Lower leg skin (tissue), 3 donors: Measurements from ENCODE around the gene AGAP3.

Source experiments
- CTCF ChIP-seq, 3 donors: fragments of 450-650 bp; IDR thresholded peaks; one replicate each; pipeline ENCODE4 v1.5.1; 2016; ENCODE audit warnings: antibody characterized with exemption in 3 of 3, mild to moderate bottlenecking in 3 of 3, moderate library complexity in 2 of 3
- POLR2A ChIP-seq, 2 donors: fragments of 450-650 bp; IDR thresholded peaks; one replicate each; pipeline ENCODE4 v1.6.1; 2016 to 2017; ENCODE audit warnings: antibody characterized with exemption in 2 of 2, mild to moderate bottlenecking in 1 of 2, moderate library complexity in 1 of 2

- no peak for TF ChIP-seq CTCF (IDR thresholded peaks at IDR 0.05)
- no peak for TF ChIP-seq POLR2A (IDR thresholded peaks at IDR 0.05)
These were observed 34.6 kb downstream of the AGAP3 start for GRCh38 chr7:151120896-151121295.
